Stimulated activated CD8-positive, alpha-beta memory T cell treated with anti-CD3 and anti-CD28 coated beads, Interleukin-15, amount 100 ng/mL, for 24 hours (primary cell): Measurements from ENCODE around the gene PDRG1.

Source experiments
- DNase-seq: peaks from one replicate; pipeline ENCODE4 v3.0.0-alpha.2; 2020; ENCODE audit warnings: low read depth

PDRG1 gene

GRCh38 chr20:31907046-31907445 is 44.8 kb downstream of the PDRG1 start:
- no peak for DNase-seq

- no peak for DNase-seq
Measured at GRCh38 chr20:31906001-31906400, 45.8 kb downstream of the PDRG1 start.

GRCh38 chr20:31903627-31904386 is 48.0 kb downstream of the PDRG1 start:
- no peak for DNase-seq

GRCh38 chr20:31901615-31902014 is 50.2 kb downstream of the PDRG1 start:
- DNase-seq, result no peak

- no peak for DNase-seq
Measured at GRCh38 chr20:31897541-31897940, 54.3 kb downstream of the PDRG1 start.

GRCh38 chr20:31896049-31896448 is 55.8 kb downstream of the PDRG1 start:
- no peak for DNase-seq

GRCh38 chr20:31894980-31895675 is 56.7 kb downstream of the PDRG1 start:
- no peak for DNase-seq
